GM21423 (cell line): Measurements from ENCODE around the gene HOXA4.

Experiments used
- ATAC-seq: cut with Tn5 transposase; IDR thresholded peaks from one replicate; pipeline ENCODE4 v1.9.1; 2021; ENCODE audit warnings: mild to moderate bottlenecking, moderate library complexity; ENCODE audit not compliant: unreplicated experiment

HOXA4 gene

GRCh38 chr7:27095050-27095896 is 35.3 kb downstream of the HOXA4 start:
- no peak for ATAC-seq

GRCh38 chr7:27094304-27095049 is 36.1 kb downstream of the HOXA4 start:
- no peak for ATAC-seq

GRCh38 chr7:27093184-27093895 is 37.2 kb downstream of the HOXA4 start:
- ATAC-seq: no peak

- no peak for ATAC-seq
Observed at GRCh38 chr7:27092819-27093110, 37.8 kb downstream of the HOXA4 start.

- no peak for ATAC-seq
Observed at GRCh38 chr7:27091941-27092818, 38.4 kb downstream of the HOXA4 start.

GRCh38 chr7:27091105-27091504 is 39.5 kb downstream of the HOXA4 start:
- ATAC-seq: no peak

GRCh38 chr7:27088002-27088922 is 42.3 kb downstream of the HOXA4 start:
- ATAC-seq: no peak

GRCh38 chr7:27083646-27084045 is 46.9 kb downstream of the HOXA4 start:
- ATAC-seq: no peak

- no peak for ATAC-seq
Observed at GRCh38 chr7:27082171-27082570, 48.4 kb downstream of the HOXA4 start.

- ATAC-seq: no peak
Observed at GRCh38 chr7:27080844-27081436, 49.6 kb downstream of the HOXA4 start.

GRCh38 chr7:27079234-27079975 is 51.2 kb downstream of the HOXA4 start:
- no peak for ATAC-seq

GRCh38 chr7:27078616-27079233 is 51.8 kb downstream of the HOXA4 start:
- no peak for ATAC-seq
